Measurements from ENCODE around the gene BNC2.

The BNC2 gene

DNA sequence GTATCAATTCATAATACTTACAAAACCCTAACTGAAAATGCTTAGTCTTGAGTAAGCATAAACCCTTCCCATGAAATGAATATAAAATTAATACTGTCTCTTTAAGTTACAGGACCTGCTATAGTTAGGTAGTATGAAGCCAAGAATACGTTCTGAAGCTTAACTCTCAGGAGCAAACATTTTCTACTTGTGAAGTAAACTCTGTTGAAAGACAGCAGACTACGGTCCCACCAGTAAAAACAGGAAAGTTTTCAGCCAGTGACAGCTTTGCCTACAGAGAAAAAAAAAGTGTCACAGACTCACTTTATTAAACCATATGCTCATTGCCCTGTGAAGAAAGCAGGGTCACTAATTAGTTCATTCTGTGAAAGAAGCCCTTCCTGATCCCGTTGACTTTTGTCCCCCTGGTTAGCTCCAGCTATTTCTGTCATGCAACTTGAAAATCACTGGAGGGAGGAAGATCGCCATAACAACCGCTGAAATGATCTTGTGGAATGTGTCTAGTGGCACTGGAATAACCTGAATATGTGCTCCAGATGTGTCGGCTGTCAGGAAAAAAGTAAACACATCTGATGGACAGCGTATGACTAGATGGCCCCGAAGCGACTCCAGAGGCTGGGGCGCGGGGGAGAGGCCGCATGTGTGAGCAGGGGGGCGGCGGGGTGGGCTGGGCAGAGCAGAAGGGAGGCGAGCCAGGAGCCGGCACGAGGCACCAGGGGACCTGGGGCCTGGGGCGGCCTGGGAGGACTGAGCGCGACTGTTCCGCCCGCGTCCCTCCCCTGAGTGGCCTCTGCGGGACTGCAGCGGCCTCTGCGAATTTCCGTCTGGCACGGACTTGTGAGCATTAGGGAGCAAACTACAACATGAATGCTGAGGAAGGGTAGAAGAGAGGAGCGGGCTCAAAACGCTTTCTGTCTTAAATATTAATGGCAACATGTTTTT lies 41.9 kb downstream of the BNC2 start:
- Histone ChIP-seq H3K27me3 (replicated peaks; ENCODE audit: insufficient read depth, low read length) (no peaks in the 10 kb centered on the region), H2AFZ (ENCODE audit: low read length) (no peak overlapping the region), H3F3A (ENCODE audit: insufficient read depth, low read length) (peaks cover 4% of the 10 kb centered on the region; the same call in 1 of the 2 replicates), H3K4me2 (ENCODE audit: low read depth, low read length) (no peak overlapping the region), H3K4me3 (ENCODE audit: low read length) (no peak overlapping the region), H3K9ac (ENCODE audit: low read length) (no peak overlapping the region), H3K27ac (ENCODE audit: low read length) (no peak overlapping the region), H3K79me2 (ENCODE audit: low read length) (no peaks in the 10 kb centered on the region), H4K20me1 (ENCODE audit: insufficient read depth, low read length) (no peaks in the 10 kb centered on the region), H3K4me1 (ENCODE audit: low read length) (peaks cover 7% of the 10 kb centered on the region; the same call in 1 of the 2 replicates), H3K36me3 (replicated peaks; ENCODE audit: insufficient read depth, low read length) (no peaks in the 10 kb centered on the region), H3K9me3 (replicated peaks; ENCODE audit: insufficient read depth, low read length) (no peaks in the 10 kb centered on the region), H3K9me2 (replicated peaks; ENCODE audit: insufficient read depth, low read length) (no peaks in the 10 kb centered on the region)
- TF ChIP-seq EZH2phosphoT487 (IDR thresholded peaks at IDR 0.05; ENCODE audit: low read length): no peak
- no peak for TF ChIP-seq EZH2 (optimal IDR thresholded peaks at IDR 0.05; ENCODE audit: low read depth, low read length)
- TF ChIP-seq, protein P1, sequence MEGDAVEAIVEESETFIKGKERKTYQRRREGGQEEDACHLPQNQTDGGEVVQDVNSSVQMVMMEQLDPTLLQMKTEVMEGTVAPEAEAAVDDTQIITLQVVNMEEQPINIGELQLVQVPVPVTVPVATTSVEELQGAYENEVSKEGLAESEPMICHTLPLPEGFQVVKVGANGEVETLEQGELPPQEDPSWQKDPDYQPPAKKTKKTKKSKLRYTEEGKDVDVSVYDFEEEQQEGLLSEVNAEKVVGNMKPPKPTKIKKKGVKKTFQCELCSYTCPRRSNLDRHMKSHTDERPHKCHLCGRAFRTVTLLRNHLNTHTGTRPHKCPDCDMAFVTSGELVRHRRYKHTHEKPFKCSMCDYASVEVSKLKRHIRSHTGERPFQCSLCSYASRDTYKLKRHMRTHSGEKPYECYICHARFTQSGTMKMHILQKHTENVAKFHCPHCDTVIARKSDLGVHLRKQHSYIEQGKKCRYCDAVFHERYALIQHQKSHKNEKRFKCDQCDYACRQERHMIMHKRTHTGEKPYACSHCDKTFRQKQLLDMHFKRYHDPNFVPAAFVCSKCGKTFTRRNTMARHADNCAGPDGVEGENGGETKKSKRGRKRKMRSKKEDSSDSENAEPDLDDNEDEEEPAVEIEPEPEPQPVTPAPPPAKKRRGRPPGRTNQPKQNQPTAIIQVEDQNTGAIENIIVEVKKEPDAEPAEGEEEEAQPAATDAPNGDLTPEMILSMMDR (IDR thresholded peaks at IDR 0.05; ENCODE audit: low read length): no peak
- no peak for DNase-seq

DNA sequence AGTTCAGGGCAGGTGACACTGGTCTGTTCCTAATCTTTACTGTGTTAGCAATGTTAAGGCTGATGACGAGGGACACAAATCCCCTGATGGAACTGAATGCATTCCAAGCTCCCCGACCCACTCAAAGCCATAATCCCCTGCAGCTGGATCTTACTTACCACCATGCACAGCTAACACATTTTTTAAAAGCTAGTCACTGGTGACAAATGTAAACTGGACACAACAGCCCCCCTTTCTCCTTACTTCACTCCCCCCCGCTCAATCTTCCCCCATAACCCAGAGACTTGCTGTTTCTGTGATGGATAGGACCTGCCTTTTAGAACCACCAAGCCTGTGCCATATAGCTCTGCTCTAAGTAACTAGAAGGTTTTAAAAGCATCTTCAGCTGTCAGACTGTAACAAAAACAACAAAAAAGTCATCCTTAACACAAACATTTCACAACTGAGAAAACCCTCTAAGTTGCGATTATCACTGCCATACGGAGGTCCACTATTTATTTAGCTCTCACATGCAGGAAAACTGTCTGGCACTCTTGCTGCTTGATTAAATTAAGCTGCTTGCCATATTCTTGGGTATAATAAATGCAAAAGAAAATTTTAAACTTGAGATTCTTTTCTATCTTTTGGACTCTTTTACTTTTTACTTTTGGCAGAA lies 44.4 kb downstream of the BNC2 start:
- Histone ChIP-seq H3F3A (ENCODE audit: insufficient read depth, low read length) (peaks cover 4% of the 10 kb centered on the region; the same call in 1 of the 2 replicates), H2AFZ (ENCODE audit: low read length) (no peak overlapping the region), H3K4me1 (ENCODE audit: low read length) (peaks cover 8% of the 10 kb centered on the region; the same call in 1 of the 2 replicates), H3K4me3 (ENCODE audit: low read length) (no peak overlapping the region), H3K9ac (ENCODE audit: low read length) (no peak overlapping the region), H3K79me2 (ENCODE audit: low read length) (no peaks in the 10 kb centered on the region), H3K36me3 (replicated peaks; ENCODE audit: insufficient read depth, low read length) (no peaks in the 10 kb centered on the region), H4K20me1 (ENCODE audit: insufficient read depth, low read length) (no peaks in the 10 kb centered on the region), H3K27me3 (replicated peaks; ENCODE audit: insufficient read depth, low read length) (no peaks in the 10 kb centered on the region), H3K27ac (ENCODE audit: low read length) (no peak overlapping the region), H3K9me3 (replicated peaks; ENCODE audit: insufficient read depth, low read length) (no peaks in the 10 kb centered on the region), H3K4me2 (ENCODE audit: low read depth, low read length) (no peak overlapping the region), H3K9me2 (replicated peaks; ENCODE audit: insufficient read depth, low read length) (no peaks in the 10 kb centered on the region)
- no peak for DNase-seq
- TF ChIP-seq EZH2phosphoT487 (IDR thresholded peaks at IDR 0.05; ENCODE audit: low read length) (no peak), EZH2 (optimal IDR thresholded peaks at IDR 0.05; ENCODE audit: low read depth, low read length) (no peak)
- TF ChIP-seq, protein P1 (IDR thresholded peaks at IDR 0.05; ENCODE audit: low read length): no peak

DNA sequence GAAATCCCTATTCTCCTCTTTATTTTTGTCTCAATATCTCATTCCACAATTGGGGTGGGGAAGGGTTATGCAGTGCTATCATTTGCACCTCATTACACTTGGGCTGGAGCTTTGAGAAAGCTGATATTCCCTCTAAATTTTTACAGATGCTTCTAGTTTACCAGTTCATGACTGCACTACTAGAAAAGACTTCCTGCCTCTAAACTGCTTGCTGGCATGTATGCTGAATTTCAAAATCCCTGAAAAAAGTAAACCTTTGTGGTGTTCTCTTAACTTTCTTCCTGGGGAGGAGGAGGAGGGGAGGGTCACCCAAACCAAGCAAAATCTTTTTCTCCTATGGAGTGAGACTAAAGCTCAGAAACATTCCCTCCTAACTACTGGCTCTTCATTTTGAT lies 45.1 kb downstream of the BNC2 start:
- H3K27me3 ChIP-seq (replicated peaks; ENCODE audit: insufficient read depth, low read length): no peaks in the 10 kb centered on the region
- no peak overlapping the region for H2AFZ ChIP-seq (ENCODE audit: low read length)

More for the DNA sequence above, 45.1 kb downstream of the BNC2 start:
- H3K4me1 ChIP-seq (ENCODE audit: low read length): peaks cover 8% of the 10 kb centered on the region; the same call in 1 of the 2 replicates
- no peak overlapping the region for H3K9ac ChIP-seq (ENCODE audit: low read length)
- no peaks in the 10 kb centered on the region for H3K79me2 ChIP-seq (ENCODE audit: low read length)
- no peak overlapping the region for H3K27ac ChIP-seq (ENCODE audit: low read length)
- H3K4me2 ChIP-seq (ENCODE audit: low read depth, low read length): no peak overlapping the region
- peaks cover 4% of the 10 kb centered on the region; the same call in 1 of the 2 replicates for H3F3A ChIP-seq (ENCODE audit: insufficient read depth, low read length)
- DNase-seq: no peak
- TF ChIP-seq, protein P1 (IDR thresholded peaks at IDR 0.05; ENCODE audit: low read length): no peak
- TF ChIP-seq EZH2phosphoT487 (IDR thresholded peaks at IDR 0.05; ENCODE audit: low read length) (no peak), EZH2 (optimal IDR thresholded peaks at IDR 0.05; ENCODE audit: low read depth, low read length) (no peak)
- no peaks in the 10 kb centered on the region for H4K20me1 ChIP-seq (ENCODE audit: insufficient read depth, low read length)
- H3K9me2 ChIP-seq (replicated peaks; ENCODE audit: insufficient read depth, low read length): no peaks in the 10 kb centered on the region
- H3K36me3 ChIP-seq (replicated peaks; ENCODE audit: insufficient read depth, low read length): no peaks in the 10 kb centered on the region
- no peaks in the 10 kb centered on the region for H3K9me3 ChIP-seq (replicated peaks; ENCODE audit: insufficient read depth, low read length)
- H3K4me3 ChIP-seq (ENCODE audit: low read length): no peak overlapping the region

Data from MM.1S (cell line).